ENCODE data around the gene PSG6.
"Not testable (repeated sequence)": the region's sequence is repeated elsewhere in the genome, so short reads cannot be mapped to it uniquely, and the experiment has no call there.

DNA sequence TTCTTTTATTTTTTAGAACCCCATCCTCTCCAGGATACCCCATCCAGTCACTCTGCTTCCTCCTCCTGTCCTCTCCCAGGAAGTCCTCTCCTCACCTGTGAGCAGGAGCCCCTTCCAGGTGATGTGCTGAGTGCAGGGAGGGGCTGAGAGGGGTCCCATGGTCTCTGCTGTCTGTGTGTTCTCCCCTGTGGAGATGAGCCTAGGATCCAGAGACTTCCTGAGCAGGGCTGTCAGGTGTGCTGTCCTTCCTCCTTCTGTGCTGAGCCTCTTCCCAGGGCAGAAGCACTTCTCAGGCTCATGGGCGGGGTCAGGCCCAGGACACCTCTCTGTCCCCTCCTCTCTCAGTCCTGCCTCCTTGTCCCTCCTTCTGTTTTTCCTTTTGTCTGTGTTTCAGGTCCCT is at the start of gene PSG6:
- TF ChIP-seq, protein P1, sequence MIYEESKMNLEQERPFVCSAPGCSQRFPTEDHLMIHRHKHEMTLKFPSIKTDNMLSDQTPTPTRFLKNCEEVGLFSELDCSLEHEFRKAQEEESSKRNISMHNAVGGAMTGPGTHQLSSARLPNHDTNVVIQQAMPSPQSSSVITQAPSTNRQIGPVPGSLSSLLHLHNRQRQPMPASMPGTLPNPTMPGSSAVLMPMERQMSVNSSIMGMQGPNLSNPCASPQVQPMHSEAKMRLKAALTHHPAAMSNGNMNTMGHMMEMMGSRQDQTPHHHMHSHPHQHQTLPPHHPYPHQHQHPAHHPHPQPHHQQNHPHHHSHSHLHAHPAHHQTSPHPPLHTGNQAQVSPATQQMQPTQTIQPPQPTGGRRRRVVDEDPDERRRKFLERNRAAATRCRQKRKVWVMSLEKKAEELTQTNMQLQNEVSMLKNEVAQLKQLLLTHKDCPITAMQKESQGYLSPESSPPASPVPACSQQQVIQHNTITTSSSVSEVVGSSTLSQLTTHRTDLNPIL (CRISPR knock-in tag; IDR thresholded peaks at IDR 0.05; ENCODE audit: low read depth) = not testable (repeated sequence)
- not testable (repeated sequence) for TF ChIP-seq ZNF70 (CRISPR knock-in tag; IDR thresholded peaks at IDR 0.05); ZNF565 (CRISPR knock-in tag; conservative IDR thresholded peaks at IDR 0.05; ENCODE audit: low read depth)
- TF ChIP-seq, protein P2, sequence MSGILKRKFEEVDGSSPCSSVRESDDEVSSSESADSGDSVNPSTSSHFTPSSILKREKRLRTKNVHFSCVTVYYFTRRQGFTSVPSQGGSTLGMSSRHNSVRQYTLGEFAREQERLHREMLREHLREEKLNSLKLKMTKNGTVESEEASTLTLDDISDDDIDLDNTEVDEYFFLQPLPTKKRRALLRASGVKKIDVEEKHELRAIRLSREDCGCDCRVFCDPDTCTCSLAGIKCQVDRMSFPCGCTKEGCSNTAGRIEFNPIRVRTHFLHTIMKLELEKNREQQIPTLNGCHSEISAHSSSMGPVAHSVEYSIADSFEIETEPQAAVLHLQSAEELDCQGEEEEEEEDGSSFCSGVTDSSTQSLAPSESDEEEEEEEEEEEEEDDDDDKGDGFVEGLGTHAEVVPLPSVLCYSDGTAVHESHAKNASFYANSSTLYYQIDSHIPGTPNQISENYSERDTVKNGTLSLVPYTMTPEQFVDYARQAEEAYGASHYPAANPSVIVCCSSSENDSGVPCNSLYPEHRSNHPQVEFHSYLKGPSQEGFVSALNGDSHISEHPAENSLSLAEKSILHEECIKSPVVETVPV (CRISPR knock-in tag; IDR thresholded peaks at IDR 0.05) = not testable (repeated sequence)

All from SK-N-SH treated with all-trans-retinoic acid at 6 μM for 48 hours (cell line).